Measurements from ENCODE around the gene ATMIN. TPM values are rescaled to one million over a fixed set of nuclear protein-coding genes. Genes with fewer than 3 reads are reported as not detected.
A peak's percentile ranks its signal among the peaks of the same experiment; 100 is the strongest.

ATMIN gene, protein sequence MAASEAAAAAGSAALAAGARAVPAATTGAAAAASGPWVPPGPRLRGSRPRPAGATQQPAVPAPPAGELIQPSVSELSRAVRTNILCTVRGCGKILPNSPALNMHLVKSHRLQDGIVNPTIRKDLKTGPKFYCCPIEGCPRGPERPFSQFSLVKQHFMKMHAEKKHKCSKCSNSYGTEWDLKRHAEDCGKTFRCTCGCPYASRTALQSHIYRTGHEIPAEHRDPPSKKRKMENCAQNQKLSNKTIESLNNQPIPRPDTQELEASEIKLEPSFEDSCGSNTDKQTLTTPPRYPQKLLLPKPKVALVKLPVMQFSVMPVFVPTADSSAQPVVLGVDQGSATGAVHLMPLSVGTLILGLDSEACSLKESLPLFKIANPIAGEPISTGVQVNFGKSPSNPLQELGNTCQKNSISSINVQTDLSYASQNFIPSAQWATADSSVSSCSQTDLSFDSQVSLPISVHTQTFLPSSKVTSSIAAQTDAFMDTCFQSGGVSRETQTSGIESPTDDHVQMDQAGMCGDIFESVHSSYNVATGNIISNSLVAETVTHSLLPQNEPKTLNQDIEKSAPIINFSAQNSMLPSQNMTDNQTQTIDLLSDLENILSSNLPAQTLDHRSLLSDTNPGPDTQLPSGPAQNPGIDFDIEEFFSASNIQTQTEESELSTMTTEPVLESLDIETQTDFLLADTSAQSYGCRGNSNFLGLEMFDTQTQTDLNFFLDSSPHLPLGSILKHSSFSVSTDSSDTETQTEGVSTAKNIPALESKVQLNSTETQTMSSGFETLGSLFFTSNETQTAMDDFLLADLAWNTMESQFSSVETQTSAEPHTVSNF
- total RNA-seq: 31.5 and 33.7 TPM in 2 replicates
- 43.3 TPM for total RNA-seq (2013)
- 7.1 and 7.5 TPM in 2 replicates for polyA plus RNA-seq
- 23.8 and 25.0 TPM in 2 replicates for polyA minus RNA-seq

GRCh38 chr16:81035398-81035974 lies at the start of gene ATMIN:
Gene ATMIN, plus strand, starts transcription at chr16:81035842. Its CDS starts 29 bp downstream, at chr16:81035871.
- TF ChIP-seq EZH2 (IDR thresholded peaks at IDR 0.05; ENCODE audit: borderline replicate concordance, insufficient read depth, low read depth, low read length, poor library complexity, severe bottlenecking) (no peak), CTCF (IDR thresholded peaks at IDR 0.05) (peak; percentile 97)
- H3K36me3 ChIP-seq (replicated peaks in 1 of 2; ENCODE audit: control extremely low read depth in 1 of 2, control insufficient read depth in 1 of 2, extremely low read depth in 1 of 2, insufficient read depth in 2 of 2, low read length in 1 of 2): peaks cover under 1 to 4% of the 10 kb centered on the region in 2 experiments
- peak within 1 kb of the TSS; percentile 67 for H3K9ac ChIP-seq (ENCODE audit: low read length)
- H3K4me1 Mint-ChIP-seq: peaks cover 22% of the 10 kb centered on the region
- H3K4me3 Mint-ChIP-seq: peak within 1 kb of the TSS; percentile 86
- peak within 1 kb of the TSS in 1 of 2 donors; percentile 40 for H3K27ac ChIP-seq (ENCODE audit: low read length in 2 of 2)
- intact Hi-C loops (cut with micrococcal nuclease): loop anchor here (1.0 to 10.0 kb wide), 5 partner anchors 28 to 703 kb away; partner anchors contain the start of genes C16orf46, CENPN, GAN and GCSH
- peaks cover 37% of the 10 kb centered on the region for H3K79me2 ChIP-seq (ENCODE audit: control insufficient read depth, insufficient read depth, low read length)
- no peaks in the 10 kb centered on the region for H3K9me3 ChIP-seq (ENCODE audit: control extremely low read depth in 1 of 3, control insufficient read depth in 2 of 3, insufficient read depth in 1 of 3, low read length in 2 of 3)
- WGBS (ENCODE audit: insufficient coverage): 4% methylated on average over 52 of the region's 54 CpGs
- DNase-seq (peak; percentile 93), ATAC-seq (ENCODE audit: low read depth) (peak; percentile 97)
- peak within 1 kb of the TSS; percentile 74 for H2AFZ ChIP-seq (ENCODE audit: insufficient read depth, low read depth, low read length, poor library complexity, severe bottlenecking)
- H3K9me3 Mint-ChIP-seq (ENCODE audit: insufficient read depth): no peaks in the 10 kb centered on the region
- H3K4me3 ChIP-seq (ENCODE audit: control extremely low read depth in 1 of 5, extremely low read depth in 1 of 5, insufficient read depth in 1 of 5, low read depth in 2 of 5, low read length in 4 of 5): peak within 1 kb of the TSS; percentile 49 to 76 (median 66)
- H3K27me3 Mint-ChIP-seq: no peaks in the 10 kb centered on the region
- peak within 1 kb of the TSS; percentile 66 for H3K27ac Mint-ChIP-seq
- POLR2A ChIA-PET: interaction anchor here (1.3 to 1.4 kb wide), 2 partner anchors 29 to 41 kb away, joined by 3 to 6 read pairs; partner anchors contain the start of genes CENPN and CMC2
- no peaks in the 10 kb centered on the region for H3K27me3 ChIP-seq (replicated peaks in 1 of 4; ENCODE audit: control extremely low read depth in 1 of 4, control insufficient read depth in 3 of 4, insufficient read depth in 4 of 4, low read length in 3 of 4)
- peaks cover 14 to 16% of the 10 kb centered on the region in 2 donors for H3K4me1 ChIP-seq (ENCODE audit: control insufficient read depth in 2 of 2, insufficient read depth in 2 of 2, low read length in 2 of 2)
- H3K4me2 ChIP-seq (replicated peaks; ENCODE audit: low read depth, low read length, poor library complexity, severe bottlenecking): peak within 1 kb of the TSS; percentile 87
- peaks cover 18% of the 10 kb centered on the region for H4K20me1 ChIP-seq (ENCODE audit: control insufficient read depth, insufficient read depth, low read length, poor library complexity, severe bottlenecking)
- CTCF ChIA-PET: interaction anchor here (0.6 to 10.0 kb wide), 22 partner anchors 9 to 703 kb away, joined by 3 to 99 read pairs (median 4); partner anchors contain the start of genes C16orf46, CENPN and CMC2

All from B cell (primary cell).